OCI-LY3 (cell line): ENCODE results near the gene GPHN.

ENCODE experiments used
- EZH2phosphoT487 ChIP-seq: fragments of 200-600 bp; shearing (Covaris generic); IDR thresholded peaks from 2 replicates; pipeline ENCODE4 v1.6.1; 2018; ENCODE audit warnings: antibody characterized with exemption, mixed run types, low read depth
- TF ChIP-seq, protein P1 (sequence below): fragments of 200-600, 300-600 bp; sonication (generic); IDR thresholded peaks from 2 replicates; pipeline ENCODE4 v1.5.1; 2014; ENCODE audit warnings: antibody characterized with exemption, low read length, low read depth

DNA sequence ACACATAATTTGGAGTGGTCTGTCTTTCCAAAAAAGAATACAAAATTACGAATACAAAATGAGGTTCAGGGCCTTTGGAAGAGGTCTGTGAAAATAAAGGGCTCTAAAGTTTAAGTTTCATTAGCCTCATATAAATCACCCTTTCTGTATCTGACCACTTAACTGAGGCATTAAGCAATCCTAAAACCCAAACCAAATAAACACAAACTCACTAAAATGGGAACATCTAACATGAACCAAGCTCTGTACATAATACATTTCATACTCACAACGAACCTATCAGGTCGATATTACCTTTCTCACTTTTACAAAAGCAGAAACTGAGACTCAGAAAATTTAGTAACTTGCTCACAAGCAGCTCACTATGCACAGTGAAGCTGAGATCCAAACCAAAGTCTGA lies 22.9 kb upstream of the GPHN start:
- TF ChIP-seq, protein P1, sequence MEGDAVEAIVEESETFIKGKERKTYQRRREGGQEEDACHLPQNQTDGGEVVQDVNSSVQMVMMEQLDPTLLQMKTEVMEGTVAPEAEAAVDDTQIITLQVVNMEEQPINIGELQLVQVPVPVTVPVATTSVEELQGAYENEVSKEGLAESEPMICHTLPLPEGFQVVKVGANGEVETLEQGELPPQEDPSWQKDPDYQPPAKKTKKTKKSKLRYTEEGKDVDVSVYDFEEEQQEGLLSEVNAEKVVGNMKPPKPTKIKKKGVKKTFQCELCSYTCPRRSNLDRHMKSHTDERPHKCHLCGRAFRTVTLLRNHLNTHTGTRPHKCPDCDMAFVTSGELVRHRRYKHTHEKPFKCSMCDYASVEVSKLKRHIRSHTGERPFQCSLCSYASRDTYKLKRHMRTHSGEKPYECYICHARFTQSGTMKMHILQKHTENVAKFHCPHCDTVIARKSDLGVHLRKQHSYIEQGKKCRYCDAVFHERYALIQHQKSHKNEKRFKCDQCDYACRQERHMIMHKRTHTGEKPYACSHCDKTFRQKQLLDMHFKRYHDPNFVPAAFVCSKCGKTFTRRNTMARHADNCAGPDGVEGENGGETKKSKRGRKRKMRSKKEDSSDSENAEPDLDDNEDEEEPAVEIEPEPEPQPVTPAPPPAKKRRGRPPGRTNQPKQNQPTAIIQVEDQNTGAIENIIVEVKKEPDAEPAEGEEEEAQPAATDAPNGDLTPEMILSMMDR, result no peak
- TF ChIP-seq EZH2phosphoT487, result no peak
